Dermis microvascular lymphatic vessel endothelial cell (primary cell): Measurements from ENCODE around the gene SLC35D2. TPM values are rescaled to one million over a fixed set of nuclear protein-coding genes. Genes with fewer than 3 reads are reported as not detected.
"Not testable (repeated sequence)": the region's sequence is repeated elsewhere in the genome, so short reads cannot be mapped to it uniquely, and the experiment has no call there.

ENCODE experiments used
- DNase-seq, 2 donors: peaks; one replicate each; pipeline versions ENCODE4 v3.0.0 to v3.0.0-alpha.2; 2010; ENCODE audit warnings: low read depth in 2 of 2
- total RNA-seq: library from RNA; depleted of rRNA; stranded (reverse); fragments of >200 nt; gene quantifications from 2 replicates; pipeline ENCODE4 v1.2.1, GENCODE V29; 2014

Gene SLC35D2
- total RNA-seq, 1 donor from 2014 or later, result 20.7 TPM

DNA sequence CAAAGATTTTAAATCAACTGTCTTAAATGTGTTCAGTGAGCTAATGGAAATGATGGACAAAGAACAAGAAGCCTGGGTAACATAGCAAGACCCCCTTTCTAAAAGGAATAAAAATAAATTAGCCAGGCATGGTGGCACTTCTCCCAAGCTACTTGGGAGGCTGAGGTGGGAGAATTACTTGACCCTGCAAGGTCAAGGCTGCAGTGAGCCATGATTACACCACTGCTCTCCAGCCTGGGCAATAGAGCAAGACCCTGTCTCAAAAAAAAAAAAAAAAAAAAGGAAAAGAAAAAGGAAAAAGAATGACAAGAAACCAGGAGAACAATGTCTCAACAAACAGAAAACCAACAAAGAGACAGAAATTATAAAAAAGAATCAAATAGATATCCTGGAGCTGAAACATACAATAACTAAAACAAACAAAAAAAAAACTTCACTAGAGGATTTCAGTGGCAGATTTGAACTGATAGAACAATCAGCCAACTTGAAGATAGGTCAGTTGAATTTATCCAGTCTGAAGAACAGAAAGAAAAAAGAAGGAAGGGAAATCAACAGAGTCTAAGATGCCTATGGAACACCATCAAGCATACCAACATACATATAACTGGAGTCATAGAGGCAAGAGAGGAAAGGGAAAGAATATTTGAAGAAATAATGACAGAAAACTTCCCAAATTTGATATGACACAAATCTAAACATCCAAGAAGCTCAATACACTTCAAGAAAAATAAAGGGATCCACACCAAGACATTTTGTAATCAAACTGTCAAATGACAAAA lies 16.8 kb upstream of the SLC35D2 start:
- DNase-seq, result no peak

GRCh38 chr9:96399325-96399633 lies 15.8 kb upstream of the SLC35D2 start:
- DNase-seq, result no peak

GRCh38 chr9:96398582-96399324 lies 15.2 kb upstream of the SLC35D2 start:
- peak in 1 of 2 donors; percentile 42 for DNase-seq

- DNase-seq, result no peak
These were observed 12.5 kb upstream of the SLC35D2 start for GRCh38 chr9:96395964-96396363.

DNA sequence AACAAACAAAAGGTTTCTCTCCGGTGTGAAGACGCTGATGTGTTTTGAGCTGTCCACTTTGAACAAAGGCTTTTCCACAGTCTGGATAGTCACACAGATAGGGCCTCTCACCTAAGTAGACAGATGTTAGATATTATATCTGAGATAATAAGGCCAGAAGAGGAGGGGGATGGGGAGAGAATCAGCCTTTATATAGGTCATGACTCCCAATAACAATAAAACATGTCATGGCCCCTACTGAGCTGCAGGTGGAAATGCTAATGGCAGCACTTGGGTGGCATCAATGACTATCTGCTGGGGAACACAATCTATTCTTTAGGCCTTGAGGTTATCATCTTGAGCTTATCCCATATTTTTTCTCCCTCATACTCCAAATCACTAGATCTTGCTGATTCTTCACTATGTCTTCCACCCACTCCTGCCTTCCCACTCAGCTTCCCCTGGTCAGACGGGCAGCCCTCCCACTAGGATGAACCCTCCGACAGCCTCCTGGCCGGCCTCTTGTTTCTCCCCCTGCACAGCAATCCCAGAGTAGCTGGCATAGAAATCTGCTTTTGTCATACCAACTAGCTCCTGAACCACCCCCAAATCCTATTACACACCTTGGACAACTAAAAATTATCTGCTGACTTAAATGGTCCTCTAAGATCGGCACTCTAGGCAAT lies 11.5 kb upstream of the SLC35D2 start:
- no peak for DNase-seq

GRCh38 chr9:96392263-96392662 lies 8.8 kb upstream of the SLC35D2 start:
- no peak for DNase-seq

DNA sequence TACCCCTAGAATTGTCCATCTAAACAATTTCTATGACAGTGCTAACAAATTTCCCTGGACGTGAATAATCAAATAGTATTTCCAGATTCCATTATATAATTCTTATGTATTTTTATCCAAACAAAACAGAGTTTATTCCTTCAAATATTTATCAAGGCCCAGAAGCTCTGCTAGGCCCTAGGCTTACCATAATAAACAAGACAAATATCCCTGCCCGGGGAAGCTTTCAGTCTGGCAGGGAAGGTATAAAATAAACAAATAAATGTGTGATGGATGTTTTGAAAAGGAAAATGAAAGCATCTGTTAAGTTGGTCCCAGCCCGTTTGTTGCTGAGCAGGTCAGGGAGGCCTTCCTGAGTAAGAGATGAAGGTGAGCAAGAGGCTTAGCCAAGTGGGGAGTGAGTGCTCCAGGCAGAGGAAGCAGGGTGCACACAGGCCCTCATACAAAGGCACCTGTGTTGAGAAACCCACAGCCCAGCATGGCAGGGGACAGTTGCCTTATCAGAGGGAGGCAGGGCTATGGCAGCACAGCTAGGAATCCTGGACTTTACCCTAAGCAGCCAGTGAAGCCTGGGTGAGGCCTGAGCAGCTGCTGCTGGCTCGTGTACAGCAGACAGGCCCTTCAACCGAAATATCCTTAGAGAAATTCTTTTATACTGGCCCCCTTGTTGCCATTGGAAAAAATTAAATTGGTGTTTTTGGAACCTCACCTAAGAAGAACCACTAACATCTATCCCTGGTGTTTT lies 7.7 kb upstream of the SLC35D2 start:
- peak; percentile 47 to 70 for DNase-seq

DNA sequence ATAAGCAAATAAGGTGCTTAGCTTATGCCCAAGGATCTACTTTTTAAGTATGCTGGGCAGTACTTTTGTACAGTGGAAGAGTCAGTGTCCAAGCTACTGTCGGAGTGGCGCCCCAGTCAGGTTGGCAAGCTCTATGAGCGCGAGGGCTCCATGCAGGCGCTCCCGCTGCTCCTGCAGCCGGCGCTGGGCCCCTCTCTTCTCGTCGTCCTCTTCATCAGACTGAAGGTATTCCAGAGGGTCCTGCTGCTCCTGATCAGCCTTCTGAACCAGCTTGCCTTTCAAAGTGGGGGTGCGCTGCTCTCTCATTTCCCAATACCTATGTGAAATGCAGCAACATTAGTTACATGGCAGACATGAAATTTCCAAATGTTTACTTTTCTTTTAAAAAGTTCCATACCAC lies 4.6 kb upstream of the SLC35D2 start:
- no peak for DNase-seq

DNA sequence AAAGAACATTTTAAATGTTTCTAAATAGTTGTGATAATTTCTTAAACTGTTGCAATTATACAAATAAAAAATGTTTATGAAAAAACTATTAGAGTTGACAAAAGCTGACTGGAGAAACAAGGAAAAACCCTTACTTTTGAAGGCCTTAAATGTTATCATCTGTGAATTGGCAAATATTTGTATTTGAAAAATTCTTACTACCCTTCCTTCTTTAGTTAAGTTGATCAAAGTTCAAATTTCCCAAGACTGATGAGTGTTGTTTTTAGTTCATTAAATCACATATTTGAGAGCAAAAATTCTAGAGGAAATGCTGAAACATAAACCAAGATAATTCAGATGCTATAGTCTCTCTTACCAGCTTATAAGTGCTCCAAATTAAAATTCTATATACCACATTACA lies 2.6 kb upstream of the SLC35D2 start:
- DNase-seq, result no peak

DNA sequence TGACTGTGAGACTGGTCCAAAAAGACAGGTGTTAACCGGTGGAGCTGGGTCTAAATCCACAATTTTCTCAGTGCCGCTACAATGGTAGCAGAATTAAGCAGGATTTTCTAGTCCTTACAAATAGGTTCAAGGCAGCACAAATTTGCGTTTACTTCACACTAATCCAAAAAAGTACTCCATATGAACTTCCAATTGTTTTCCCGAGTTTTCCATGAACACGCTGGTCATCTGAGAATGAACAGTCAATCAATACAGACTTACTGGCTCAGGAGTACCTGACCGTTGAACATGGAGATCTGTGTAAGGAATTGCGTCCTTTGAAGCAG lies 709 bp downstream of the SLC35D2 start:
- no peak for DNase-seq

GRCh38 chr9:96382175-96382574 lies 1.3 kb downstream of the SLC35D2 start:
- DNase-seq, result peak in 1 of 2 donors; percentile 23

DNA sequence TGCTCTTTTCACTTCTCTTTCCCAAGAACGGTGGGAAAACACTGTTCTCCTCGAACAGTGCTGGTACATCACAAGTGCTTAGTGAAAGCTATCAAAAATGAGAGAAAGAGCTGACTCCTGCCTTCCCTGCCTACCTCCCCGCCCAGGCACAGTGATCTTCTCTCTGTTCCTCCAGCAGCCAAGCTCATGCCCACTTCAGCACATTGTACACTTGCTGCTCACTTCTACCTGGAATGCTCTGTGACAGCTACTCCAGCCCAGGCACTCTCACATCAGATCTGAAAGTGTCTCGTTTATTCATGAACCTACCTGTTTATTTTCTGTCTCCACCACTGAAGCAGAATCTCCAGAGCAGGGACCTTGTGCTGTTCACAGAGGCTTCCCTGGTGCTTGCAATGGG lies 1.8 kb downstream of the SLC35D2 start:
- no peak for DNase-seq

GRCh38 chr9:96381125-96381524 lies 2.4 kb downstream of the SLC35D2 start:
- no peak for DNase-seq

- DNase-seq, result no peak
These were observed 4.0 kb downstream of the SLC35D2 start for GRCh38 chr9:96379461-96379860.

GRCh38 chr9:96378187-96378586 lies 5.3 kb downstream of the SLC35D2 start:
- no peak for DNase-seq

DNA sequence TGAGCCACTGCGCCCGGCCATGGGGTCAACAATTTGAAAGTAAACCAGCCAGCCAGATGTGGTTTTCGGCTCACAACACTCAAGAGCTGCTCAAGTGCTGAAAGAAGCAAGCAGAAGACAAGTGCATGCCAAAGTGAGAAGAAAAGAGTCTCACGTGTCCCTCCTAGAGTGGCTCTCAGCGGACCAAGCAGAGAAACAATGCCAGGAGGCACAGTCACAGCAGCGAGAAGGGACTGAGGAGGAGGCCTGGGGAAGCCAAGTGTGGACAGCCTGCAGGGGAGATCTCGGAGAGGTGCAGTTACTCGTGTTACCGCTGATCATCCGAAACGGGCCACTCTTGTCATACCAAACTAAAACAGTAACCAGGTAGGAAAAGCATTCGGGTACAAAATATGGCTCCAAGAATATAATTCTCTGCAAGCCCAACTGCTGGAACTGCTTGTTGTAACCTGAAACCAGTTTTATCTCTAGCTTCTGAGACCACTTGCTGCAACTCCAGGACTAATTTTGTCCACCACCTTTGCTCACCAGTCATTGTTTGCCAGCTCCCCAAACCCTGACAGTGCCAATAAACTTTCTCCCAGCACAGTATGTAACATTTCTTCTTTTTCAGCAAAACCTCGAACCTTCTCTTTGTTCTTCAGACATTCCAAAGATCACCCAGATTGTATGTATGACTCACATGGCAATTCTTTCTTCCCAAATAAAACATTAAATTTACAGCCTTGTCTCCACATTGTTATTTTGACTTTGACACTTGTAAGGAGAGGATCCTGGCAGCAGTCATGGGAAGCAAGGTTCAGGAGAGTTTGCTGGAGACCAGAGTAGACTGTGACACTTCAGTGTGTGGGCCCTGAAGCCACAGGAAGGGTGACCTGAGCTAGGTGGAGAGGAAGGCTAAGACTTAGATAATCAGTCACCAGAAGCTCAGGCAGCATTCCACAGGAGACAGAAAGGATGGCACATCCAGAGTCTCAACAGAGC lies 6.3 kb downstream of the SLC35D2 start:
- peak in 1 of 2 donors; percentile 48 for DNase-seq

DNA sequence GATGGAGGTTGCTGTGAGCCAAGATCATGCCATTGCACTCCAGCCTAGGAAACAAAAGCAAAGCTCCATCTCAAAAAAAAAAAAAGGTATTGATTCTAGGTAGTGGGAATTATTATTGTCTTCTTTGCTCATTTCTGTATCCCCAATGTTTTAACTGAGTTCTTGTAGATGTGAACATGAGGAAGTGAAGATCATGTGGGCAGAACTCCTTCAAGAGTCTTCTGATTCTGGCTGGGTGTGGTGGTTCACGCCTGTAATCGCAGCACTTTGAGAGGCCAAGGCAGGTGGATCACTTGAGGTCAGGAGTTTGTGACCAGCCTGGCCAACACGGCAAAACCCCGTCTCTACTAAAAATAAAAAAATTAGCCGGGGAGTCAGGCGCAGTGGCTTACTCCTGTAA lies 8.0 kb downstream of the SLC35D2 start:
- DNase-seq, result not testable (repeated sequence)

GRCh38 chr9:96367943-96368342 lies 15.6 kb downstream of the SLC35D2 start:
- DNase-seq, result no peak

GRCh38 chr9:96363175-96363967 lies 20.1 kb downstream of the SLC35D2 start:
- no peak for DNase-seq

- DNase-seq, result not testable (repeated sequence)
These were observed 21.4 kb downstream of the SLC35D2 start for GRCh38 chr9:96362119-96362518.
